Right lobe of liver (tissue), 4 donors: ENCODE data around the gene HOXA4.

Source experiments
- CTCF ChIP-seq, 4 donors: fragments of 200-600 bp in 3 of 4; fragments of 450-650 bp in 1 of 4; IDR thresholded peaks; one replicate each; pipeline versions ENCODE4 v1.5.1 to v1.8.0; 2016 to 2022; ENCODE audit warnings: antibody characterized with exemption in 4 of 4, mild to moderate bottlenecking in 2 of 4
- POLR2A ChIP-seq: fragments of 450-650 bp; IDR thresholded peaks from one replicate; pipeline ENCODE4 v1.6.1; 2017; ENCODE audit warnings: antibody characterized with exemption, mild to moderate bottlenecking
- donor health status: DM: no; HTN: no; CAD: no.
- donor health status: DM: no; HTN: no; CAD: no.
- donor health status: DM: no; HTN: yes; CAD: no.

GRCh38 chr7:27124902-27125689 is 5.5 kb downstream of the HOXA4 start:
- TF ChIP-seq CTCF (IDR thresholded peaks at IDR 0.05) (no peak), POLR2A (no peak)
